Erythroblast (primary cell): ENCODE measurements around the gene CRNKL1.

Experiments
- GATA1 ChIP-seq: IDR thresholded peaks from 2 replicates; pipeline ENCODE4 v1.6.1; 2011; ENCODE audit warnings: low read depth, mild to moderate bottlenecking, control low read depth, low read length, moderate library complexity
- POLR2A ChIP-seq: IDR thresholded peaks from 2 replicates; pipeline ENCODE4 v1.6.1; 2011; ENCODE audit warnings: mild to moderate bottlenecking, low read length

GRCh38 chr20:20060234-20060998 lies 8.2 kb upstream of the CRNKL1 start:
- TF ChIP-seq POLR2A = no peak
- no peak for TF ChIP-seq GATA1
